Skeletal muscle cell (primary cell): ENCODE measurements around the gene MLANA.

Source experiments
- DNase-seq: peaks from one replicate; pipeline ENCODE4 v3.0.0-alpha.2; 2010; ENCODE audit warnings: low read depth
- H3K4me3 ChIP-seq: 2 replicates; pipeline ENCODE4 v1.5.1; 2011; ENCODE audit warnings: low read depth, mild to moderate bottlenecking, control low read depth, low read length, moderate library complexity

Gene MLANA

DNA sequence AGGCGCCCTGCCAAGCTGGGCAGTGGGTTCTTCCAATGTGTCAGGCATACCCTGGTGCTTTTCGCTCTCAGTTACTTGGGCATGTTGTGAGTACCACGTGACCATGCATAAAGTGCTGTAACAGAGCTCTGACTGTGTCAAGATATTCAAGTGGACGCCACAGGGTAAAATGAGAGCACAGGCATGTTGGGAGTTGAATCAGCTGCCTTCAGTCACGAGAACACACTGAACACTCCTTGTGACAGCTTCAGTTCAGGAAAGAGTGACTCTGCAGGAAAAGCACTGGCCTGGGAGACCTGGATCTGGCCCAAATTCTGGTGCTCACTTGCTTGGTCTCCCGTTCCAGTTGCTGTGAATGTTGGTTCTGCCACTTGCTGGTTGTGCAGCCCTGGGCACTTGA, 5.1 kb downstream of the MLANA start:
- DNase-seq = no peak
- H3K4me3 ChIP-seq = no peak overlapping the region

- DNase-seq = no peak
These were observed 6.2 kb downstream of the MLANA start for GRCh38 chr9:5896863-5897262.

GRCh38 chr9:5897851-5898250, 7.2 kb downstream of the MLANA start:
- no peak overlapping the region for H3K4me3 ChIP-seq
- no peak for DNase-seq

More at GRCh38 chr9:5896863-5897262, 6.2 kb downstream of the MLANA start:
- H3K4me3 ChIP-seq = no peak overlapping the region

GRCh38 chr9:5899292-5899691, 8.6 kb downstream of the MLANA start:
- no peak overlapping the region for H3K4me3 ChIP-seq
- DNase-seq = no peak

DNA sequence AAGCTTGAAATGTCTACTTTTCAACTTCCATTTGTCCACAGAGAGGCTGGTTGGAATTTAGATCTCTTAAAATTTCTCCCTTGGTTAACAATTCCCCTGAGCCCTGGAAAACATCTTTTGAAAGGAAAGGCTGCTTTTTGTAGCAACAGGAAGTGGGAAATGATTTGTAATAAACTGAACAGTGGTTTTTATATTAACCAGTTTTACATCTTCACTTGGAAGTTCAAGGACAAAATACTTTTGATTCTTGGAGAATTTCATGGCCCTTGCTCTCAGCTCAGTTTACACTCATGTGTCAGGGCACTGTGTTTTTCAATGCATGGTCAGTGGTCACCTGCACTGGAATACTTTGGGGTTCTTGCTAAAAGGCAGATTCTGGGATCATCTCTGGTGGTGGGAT, 9.9 kb downstream of the MLANA start:
- DNase-seq = no peak
- H3K4me3 ChIP-seq = no peak overlapping the region

DNA sequence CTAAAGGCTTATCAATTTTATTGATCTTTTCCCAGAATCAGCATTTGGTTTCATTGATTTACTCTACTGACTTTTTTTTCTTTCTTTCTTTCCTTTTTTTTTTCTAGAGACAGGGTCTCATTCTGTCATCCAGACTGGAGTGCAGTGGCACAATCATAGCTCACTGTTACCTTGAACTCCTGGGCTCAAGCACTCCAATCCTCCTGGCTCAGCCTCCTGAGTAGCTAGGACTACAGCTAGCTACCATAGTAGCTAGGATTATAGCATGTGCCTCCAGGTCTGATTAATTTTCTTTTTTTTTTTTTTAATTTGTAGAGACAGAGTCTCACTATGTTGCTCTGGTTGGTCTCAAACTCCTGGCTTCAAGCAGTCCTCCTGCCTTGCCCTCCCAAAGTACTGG, 11.7 kb downstream of the MLANA start:
- DNase-seq = no peak
- H3K4me3 ChIP-seq = no peak overlapping the region

DNA sequence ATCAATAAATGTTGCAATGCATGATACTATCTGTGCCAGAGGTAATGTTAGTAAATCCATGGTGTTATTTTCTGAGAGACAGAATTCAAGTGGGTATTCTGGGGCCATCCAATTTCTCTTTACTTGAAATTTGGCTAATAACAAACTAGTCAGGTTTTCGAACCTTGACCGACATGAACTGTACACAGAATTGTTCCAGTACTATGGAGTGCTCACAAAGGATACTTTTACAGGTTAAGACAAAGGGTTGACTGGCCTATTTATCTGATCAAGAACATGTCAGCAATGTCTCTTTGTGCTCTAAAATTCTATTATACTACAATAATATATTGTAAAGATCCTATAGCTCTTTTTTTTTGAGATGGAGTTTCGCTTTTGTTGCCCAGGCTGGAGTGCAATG, 18.2 kb downstream of the MLANA start:
- no peak for DNase-seq
- H3K4me3 ChIP-seq = no peak overlapping the region

GRCh38 chr9:5909976-5910375, 19.3 kb downstream of the MLANA start:
- no peak overlapping the region for H3K4me3 ChIP-seq
- DNase-seq = peak; percentile 4

DNA sequence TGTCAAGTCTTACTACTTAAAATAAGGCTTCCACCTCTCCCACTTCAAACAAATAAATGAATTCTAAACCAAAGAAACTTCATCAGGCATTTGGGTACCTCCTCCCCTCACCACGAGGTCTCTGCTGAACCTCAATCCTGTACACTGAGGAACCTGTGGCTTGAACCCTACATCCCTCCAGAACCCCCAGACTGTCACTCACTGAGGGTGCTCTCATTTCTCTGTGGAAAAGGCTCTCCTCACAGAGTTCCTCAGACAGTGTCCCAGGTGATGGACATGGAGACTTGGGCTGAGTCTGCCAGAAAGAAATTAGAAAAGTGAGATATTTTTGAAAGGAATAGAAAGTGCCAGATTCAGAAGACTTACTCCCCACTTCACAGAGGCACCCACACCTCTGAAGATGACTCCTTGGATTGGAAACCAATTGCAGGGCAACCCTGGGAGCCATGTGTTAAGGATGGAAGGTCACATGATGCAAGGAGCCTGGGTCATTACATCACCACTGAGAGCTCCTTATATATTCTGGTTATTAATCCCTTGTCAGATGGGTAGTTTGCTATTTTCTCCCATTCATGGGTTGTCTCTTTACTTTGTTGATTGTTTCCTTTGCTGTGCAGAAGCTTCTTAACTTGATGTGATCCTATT, 19.8 kb downstream of the MLANA start:
- DNase-seq = no peak
- H3K4me3 ChIP-seq = no peak overlapping the region

DNA sequence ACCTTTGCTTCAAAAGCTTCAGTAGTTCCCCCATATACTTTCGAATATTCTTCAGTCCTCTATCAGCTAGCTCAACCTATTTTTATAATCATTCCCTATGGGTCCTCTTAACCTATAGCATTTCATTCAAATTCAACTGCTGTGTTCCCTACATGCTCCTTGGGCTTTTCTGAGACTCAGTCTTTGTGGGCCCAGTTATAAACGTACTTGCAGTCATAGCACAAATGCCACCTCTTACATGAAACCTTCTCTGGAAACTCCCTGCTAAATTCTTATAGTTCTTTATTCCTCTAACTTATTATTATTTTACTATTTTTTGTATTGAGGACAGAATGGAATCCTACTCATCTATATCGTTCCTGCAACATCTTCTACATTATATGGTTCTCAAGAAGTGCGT, 24.7 kb downstream of the MLANA start:
- H3K4me3 ChIP-seq = no peak overlapping the region
- DNase-seq = no peak

DNA sequence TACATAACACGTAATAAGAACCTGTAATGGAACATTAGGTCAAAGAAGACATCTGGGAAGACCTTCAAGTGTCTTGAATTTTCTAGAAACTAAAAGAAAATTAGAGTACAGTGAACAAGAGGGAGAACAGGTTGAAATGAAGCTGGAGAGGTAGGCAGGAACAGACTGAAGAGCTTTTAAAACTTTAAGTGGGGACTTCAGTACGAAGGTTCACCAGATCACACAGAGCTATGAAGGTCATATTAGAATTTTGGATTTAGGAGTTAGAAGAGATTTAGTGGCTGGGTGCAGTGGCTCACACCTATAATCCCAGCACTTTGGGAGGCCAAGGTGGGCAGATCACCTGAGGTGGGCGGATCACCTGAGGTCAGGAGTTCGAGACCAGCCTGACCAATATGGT, 26.6 kb downstream of the MLANA start:
- DNase-seq = no peak
- no peak overlapping the region for H3K4me3 ChIP-seq

DNA sequence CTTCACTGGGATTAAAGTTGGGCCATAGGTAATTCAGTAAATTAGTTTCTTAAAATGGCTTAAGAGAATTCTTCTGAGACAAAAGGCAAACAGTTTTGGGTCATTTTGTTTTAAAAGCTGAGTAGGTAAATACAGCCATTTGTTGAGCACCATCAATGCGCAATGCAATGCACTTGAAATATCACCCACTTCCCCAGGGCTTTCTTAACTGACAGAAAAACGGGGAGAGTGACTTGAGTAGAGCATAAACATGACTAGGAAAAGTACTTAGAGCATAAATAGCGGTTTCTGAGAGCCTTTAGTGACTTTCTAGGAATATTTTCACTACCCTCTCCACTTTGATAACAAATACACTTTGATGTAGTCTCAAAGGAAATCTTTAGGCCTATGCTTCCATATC, 27.2 kb downstream of the MLANA start:
- no peak for DNase-seq
- no peak overlapping the region for H3K4me3 ChIP-seq

GRCh38 chr9:5918460-5918859, 27.8 kb downstream of the MLANA start:
- no peak for DNase-seq
- no peak overlapping the region for H3K4me3 ChIP-seq

- no peak for DNase-seq
- no peak overlapping the region for H3K4me3 ChIP-seq
These were observed 30.2 kb downstream of the MLANA start for GRCh38 chr9:5920860-5921328.

- no peak for DNase-seq
- no peak overlapping the region for H3K4me3 ChIP-seq
These were observed 31.5 kb downstream of the MLANA start for GRCh38 chr9:5922192-5922591.

- H3K4me3 ChIP-seq = no peak overlapping the region
- DNase-seq = no peak
These were observed 41.0 kb downstream of the MLANA start for GRCh38 chr9:5931657-5932056.

DNA sequence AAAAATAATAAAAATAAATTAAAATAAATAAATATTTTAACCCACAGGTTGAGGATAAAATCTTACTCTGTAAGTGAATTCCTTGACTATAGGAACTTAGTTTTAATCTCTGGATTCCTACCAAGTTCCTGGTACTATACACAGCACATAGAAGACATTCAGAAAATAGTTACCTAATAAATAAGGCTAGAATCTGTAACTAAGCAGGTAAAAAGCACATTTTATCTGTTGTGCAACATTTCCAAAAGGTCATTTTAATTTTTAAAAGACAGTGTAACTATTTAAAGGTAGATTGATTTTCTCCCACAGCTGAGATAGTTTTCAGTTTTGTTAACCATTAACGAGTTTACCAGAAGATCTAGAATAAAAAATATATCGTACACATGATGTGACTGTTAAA, 47.8 kb downstream of the MLANA start:
- DNase-seq = no peak
- H3K4me3 ChIP-seq = no peak overlapping the region

GRCh38 chr9:5939530-5939929, 48.8 kb downstream of the MLANA start:
- no peak overlapping the region for H3K4me3 ChIP-seq

GRCh38 chr9:5941214-5941613, 50.5 kb downstream of the MLANA start:
- H3K4me3 ChIP-seq = no peak overlapping the region

More at GRCh38 chr9:5939530-5939929, 48.8 kb downstream of the MLANA start:
- DNase-seq = no peak

GRCh38 chr9:5945112-5945511, 54.4 kb downstream of the MLANA start:
- no peak overlapping the region for H3K4me3 ChIP-seq
- DNase-seq = no peak

More at GRCh38 chr9:5941214-5941613, 50.5 kb downstream of the MLANA start:
- no peak for DNase-seq

GRCh38 chr9:5947912-5948311, 57.2 kb downstream of the MLANA start:
- no peak overlapping the region for H3K4me3 ChIP-seq
- DNase-seq = no peak
